Activated gamma-delta T cell (primary cell): ENCODE results near the gene UBE2H.
"Not testable (repeated sequence)": the region's sequence is repeated elsewhere in the genome, so short reads cannot be mapped to it uniquely, and the experiment has no call there.

Experiments
- DNase-seq: peaks from one replicate; lab custom pipeline; 2025; lab: John Stamatoyannopoulos, UW

Gene UBE2H

DNA sequence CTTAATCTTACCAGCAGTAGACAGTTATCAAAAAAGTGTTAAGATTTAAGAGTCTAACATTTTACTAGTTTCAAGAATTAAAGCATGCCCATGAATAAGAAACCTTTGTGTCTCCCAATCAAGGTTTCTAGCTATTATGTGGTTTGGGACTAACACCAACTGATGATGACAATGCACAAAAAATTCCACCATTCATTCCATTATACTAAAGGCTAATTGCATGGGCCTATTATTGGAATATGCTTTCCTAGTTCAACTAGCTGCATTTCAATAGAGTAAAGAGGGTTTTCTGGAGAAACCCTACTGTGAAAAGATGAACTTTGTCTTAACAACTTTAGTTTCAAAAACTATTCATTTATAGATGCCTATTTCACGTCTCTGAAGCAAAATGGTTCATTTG, 44.6 kb downstream of the UBE2H start:
- DNase-seq, result no peak

DNA sequence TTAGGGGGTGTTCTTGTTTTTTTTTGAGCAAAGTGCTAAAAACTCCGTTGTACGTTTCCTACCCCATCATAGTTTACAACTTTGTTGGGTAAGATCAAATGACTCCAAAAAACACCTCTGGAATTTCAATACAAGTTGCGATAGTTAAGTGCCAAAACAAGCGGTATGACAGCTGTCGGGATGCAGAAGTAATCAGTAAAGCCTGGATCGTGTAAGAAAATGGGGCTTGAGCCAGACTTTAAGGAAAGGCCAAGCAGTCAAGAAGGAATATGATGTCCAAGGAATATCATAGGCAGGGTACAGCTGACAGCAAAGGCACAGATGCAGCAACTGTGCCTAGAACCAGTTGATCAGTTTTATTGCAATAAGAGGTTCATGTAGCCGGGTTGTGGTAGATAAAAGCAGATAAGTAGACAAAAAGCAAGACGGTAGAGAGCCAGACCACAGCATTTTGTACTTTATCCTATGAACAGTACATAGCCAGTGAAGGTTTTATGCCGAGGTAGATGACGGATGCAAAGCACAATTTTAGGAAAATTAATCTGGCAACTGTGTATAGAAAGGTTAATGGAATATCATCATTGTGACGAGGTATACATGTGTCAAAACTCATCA, 45.5 kb downstream of the UBE2H start:
- DNase-seq, result no peak

DNA sequence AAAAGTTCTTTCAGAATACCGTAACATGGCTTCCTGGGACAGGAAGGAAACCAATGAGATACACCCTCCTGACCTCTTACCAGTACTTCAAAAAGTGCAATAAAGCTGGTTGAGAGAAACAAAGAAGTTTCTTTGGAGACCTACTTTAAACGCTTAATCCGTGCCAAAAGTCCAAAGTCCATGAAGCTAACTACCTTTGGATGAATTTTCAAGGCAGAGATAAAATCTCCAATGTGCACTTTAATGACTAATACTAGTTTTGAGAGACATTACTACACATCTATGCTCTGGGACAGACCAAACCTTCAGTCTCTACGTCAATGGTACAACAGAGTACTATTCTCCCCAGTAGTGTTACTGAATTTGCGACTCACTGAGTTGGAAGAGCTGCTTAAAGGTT, 46.1 kb downstream of the UBE2H start:
- no peak for DNase-seq

DNA sequence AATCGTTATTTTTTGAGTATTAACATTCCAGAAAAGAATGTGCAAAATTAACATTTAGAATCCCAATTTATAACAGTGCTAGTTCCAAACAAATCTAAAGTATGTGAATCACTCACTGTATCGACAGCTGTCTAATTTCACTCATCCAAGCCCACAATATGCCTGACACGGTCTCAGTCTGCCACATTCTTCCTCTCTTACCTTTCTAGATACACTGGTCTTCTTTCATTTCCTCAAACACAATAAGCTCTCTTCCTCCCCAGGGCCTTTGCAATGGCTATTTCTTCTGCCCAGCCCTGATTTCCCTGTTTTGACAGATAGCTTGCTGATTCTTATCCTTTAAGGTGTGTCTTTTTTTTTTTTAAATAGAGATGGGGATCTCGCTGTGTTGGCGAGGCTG, 48.8 kb downstream of the UBE2H start:
- no peak for DNase-seq

DNA sequence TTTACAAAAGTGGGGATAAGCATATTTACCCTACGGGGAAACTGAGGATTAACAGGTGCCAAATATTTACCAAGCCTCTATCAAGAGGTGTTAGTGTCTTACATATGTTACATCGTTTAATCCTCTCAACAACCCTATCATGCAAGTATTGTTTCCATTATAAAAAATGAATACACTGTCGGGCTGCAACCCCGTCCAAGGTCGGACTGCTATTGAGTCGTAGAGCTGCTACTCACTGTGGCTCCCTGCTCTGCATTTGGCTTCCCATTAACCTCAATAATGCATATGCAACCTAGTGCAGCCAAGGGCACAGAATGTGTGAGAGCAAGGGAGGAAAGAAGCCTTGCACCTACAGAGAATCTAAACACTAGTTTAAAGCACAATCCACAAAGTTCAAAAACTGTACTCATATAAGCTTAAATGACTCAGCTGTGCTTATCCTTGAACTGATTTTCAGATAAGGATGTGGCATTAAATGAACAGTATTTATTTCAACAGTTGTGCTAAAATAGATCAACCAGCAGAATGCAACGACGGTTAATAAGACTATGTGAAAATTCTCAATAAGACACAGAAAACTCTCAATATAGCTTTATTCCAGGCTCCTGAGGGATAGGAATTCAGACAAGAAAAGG, 49.9 kb downstream of the UBE2H start:
- no peak for DNase-seq

DNA sequence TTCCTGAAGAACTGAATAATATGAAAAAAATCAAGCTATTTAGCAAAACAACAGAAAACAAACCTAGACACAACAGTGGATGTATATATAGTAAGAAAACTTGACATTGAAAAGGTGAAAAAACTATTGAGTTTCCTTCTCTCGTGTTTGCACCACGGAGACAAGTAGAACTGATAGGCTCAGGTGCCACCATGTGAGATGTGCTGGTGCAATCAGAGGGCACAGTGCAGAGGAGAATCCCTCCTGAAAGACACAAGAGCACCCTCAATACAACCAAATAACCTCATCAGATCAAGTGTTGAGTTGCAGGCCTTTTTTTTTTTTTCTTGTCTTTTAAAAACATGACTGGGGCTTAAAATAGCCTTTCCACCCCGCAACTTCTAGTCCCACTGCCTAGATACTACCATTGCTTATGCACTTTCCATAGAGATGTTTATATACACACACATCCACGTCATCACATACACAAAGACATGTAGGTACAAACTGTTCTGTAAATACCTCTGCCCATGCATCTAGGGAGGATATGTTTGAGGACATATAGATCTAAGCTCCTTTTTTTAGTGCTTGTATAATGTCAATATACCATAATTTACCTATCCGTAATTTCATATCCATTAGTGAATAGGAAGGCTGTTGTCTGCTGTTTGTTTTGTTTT, 54.1 kb downstream of the UBE2H start:
- no peak for DNase-seq

DNA sequence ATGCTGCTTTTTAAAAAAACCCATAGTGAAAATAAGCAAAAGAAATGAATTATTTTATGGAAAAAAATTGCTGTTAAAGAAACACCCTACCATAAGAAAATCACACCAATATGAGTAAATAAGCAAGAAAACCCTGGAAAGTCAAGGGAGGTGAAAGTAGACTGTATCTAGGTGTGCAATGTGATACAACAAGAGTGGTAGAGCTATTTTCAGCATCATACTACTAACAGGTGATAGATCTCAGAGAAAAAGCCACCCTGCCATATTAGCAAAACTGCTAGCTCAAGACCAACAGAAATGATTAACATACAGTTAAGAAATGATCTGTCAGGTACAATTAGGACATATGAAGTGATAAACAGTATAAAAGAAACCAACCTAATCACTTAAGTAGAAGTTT, 54.8 kb downstream of the UBE2H start:
- no peak for DNase-seq

DNA sequence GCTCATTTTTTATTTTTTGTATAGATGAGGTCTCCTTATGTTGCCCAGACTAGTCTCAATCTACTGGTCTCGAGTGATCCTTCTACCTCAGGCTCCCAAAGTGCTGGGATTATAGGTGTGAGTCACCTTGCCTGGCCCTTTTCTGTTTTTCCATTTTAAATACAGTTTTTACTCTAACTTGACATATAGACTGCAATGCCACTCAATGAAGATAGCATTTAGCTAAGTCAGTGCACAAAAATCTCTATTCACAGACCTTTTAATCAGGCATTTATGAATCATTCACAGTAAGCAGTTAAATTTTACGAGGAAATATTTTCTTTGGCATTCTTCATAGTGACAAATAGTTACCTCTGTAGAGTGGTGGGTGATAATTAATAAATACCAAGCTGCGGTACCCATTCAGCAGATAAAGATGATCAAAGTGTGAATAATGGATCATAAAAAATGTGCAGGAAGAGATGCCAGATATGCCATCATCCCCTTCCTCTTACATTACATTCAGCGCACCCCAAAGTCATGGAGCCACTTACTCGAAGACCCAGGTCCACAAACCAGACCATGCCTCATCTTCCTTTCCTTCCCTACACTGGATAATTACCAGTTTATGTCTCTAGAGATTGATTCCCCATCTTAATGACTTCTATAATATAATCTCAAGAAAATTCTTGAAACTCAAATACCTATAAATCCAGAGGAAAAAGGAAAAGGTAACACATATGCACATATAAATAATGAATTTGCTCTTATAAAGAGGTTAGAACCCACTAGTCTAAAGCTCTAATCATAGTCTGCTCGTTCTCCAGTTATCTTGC, 56.0 kb downstream of the UBE2H start:
- no peak for DNase-seq

DNA sequence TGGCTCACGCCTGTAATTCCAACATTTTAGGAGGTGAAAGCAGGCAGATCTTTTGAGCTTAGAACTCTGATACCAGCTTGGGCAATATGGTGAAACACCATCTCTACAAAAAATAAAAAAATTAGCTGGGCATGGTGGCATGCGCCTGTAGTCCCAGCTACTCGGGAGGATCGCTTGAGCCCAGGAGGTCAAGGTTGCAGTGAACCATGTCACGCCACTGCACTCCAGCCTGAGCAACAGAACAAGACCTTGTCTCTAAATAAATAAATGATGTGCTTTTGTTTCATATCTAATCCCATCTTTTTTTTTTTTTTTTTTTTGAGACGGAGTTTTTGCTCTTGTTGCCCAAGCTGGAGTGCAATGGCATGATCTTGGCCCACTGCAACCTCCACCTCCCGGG, 58.6 kb downstream of the UBE2H start:
- not testable (repeated sequence) for DNase-seq

DNA sequence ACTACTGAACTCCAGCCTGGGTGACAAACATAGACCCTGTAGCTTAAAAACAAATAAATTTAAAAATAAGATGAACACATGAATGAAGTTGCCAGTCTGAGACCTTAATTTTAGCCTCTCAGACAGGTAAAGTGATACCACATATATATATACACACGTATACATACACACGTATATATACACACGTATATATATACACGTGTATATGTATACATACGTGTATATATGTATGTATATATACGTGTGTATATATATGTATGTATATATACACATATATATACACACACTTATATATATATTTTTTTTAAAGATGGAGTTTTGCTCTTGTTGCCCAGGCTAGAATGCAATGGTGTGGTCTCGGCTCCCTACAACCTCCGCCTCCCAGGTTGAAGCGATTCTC, 62.7 kb downstream of the UBE2H start:
- DNase-seq, result no peak

DNA sequence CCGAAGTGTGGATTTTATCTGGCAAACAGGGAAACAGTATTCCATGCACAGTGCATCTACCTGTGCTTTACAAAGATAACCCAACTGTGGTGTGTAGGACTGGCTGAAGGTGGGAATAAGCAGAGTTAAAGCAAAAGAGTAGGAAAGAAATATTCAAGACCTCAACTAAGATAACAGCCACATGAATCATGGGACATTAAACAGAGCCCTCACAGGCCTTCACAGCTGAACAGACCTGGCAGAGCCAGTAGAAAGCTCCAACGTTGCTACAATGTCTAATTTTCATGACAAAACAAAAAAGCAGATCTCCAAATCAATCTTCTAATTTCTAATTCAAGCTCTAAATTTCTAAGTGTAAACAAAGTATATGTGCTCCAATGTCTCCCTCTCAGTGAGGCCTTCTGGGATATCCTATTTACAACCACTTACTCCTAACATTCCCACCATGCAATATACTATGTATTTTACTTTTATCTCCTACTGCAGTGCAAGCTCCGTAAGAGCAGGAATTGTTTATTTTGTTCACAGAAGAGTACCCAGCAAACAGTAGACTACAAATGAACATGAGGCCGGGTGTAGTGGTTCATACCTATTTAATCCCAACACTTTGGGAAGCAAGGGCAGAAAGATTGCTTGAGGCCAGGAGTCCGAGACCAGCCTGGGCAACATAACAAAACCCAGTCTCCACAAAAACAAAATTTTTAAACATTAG, 63.5 kb downstream of the UBE2H start:
- no peak for DNase-seq

DNA sequence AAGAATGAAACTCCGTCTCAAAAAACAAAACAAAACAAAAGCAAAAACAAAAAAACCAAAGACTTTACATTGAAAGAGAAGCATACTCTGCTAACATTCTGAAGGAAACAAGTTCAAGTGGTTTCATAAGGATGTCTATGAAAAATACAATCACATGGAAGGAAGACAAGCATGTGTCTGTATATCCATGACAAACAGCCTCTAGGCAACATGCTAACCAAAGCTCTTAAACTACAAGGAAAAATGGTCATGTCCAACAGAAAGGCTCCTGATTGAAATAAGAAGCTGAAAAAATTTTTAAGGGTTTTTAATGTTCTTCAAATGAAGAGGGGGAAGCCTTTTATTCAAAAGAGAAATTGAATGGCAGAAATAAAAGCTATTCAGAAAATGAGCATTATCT, 64.9 kb downstream of the UBE2H start:
- no peak for DNase-seq

DNA sequence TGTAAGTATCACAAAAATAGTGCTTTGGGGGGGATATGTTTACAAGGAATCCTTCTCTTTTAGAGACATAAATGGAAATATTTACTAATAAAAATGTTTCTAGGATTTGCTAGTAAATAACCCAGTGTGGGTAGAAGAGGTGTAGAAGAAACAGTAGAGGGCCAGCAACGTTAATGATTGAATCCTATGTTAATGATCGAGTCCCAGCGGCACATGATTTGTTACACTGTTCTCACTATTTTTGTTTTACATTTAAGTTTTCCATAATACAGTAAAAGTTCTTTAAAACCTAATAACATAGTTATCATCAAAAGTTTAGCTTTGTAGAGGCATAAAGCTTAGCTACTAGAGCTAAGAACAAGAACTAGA, 66.0 kb downstream of the UBE2H start:
- no peak for DNase-seq

DNA sequence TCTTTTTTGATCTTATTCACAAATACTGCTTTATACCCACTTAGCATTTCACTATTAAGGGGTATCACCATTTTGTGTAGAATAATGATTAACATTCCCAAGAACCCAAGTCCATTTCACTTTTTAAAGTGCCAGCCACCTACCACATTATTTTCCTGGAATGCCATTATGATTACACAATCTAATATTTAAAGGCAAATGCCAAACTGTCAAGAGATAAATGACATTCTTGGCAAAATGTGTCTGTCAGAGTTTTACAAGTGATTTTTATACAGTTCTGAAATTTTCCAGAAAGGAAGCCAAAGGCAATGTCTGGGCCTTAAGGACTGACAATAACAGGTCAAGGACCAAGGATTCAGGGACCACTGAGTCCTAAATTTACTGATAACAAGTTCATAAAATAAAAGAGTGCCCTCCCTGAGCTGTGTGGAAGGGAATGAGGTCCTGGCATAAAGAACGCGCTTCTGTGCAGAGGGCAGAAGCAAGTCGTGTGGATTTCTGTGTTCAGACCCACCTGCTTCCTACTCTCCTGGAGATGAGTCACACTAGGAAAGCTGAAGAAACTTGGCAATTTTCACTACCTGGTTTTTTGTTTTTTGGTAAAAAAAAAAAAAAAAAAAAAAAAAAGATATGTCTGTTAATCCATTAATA, 66.5 kb downstream of the UBE2H start:
- no peak for DNase-seq

DNA sequence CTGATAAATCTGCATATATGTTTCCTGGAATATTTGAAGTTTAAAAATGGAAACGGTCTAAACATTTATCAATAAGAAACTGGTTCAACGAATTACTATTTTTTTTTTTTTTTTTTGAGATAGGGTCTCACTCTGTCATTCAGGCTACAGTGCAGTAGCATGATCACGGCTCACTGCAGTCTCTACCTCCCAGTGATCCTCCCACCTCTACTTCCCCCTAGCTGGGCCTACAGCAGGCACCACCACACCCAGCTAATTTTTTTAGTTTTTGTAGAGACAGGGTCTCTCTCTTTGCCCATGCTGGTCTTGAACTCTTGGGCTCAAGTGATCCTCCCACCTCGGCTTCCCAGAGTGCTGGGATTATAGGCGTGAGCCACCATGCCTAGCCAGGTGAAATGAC, 68.3 kb downstream of the UBE2H start:
- DNase-seq, result no peak

DNA sequence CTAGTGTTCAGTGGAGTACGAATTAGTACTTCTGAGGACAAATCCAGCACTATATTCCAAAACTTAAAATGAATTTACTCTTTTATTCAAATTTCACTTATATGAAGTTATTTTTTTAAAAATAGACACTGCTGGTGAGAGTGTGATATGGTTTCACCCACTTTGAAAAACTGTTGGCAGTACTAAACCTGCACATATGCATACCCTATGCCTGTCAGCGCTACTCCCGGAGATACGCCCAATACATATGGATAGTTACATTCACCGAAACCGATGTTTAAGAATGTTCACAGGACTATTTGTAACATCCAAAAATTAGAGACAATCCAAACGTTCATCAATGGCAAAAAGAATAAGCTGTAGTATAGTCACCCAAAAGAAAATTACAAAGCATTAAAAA, 69.6 kb downstream of the UBE2H start:
- no peak for DNase-seq

DNA sequence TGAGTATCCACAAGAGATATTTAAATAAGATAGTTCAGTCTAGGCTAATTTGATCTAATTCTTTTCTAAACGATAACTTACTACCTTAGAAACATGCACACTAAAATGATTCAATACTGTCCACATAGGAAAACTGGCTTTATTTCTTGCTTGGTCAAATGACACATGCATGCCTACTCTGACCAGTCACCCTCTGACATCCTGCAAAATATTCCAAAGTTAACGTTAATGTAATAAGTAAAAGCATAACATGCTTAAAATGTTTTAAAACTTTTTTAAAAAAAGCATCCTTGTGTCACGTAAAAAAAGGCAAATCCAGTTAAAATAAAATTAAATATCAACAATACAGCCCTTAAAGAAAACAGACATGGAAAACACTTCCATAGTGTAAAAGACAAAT, 70.2 kb downstream of the UBE2H start:
- no peak for DNase-seq

DNA sequence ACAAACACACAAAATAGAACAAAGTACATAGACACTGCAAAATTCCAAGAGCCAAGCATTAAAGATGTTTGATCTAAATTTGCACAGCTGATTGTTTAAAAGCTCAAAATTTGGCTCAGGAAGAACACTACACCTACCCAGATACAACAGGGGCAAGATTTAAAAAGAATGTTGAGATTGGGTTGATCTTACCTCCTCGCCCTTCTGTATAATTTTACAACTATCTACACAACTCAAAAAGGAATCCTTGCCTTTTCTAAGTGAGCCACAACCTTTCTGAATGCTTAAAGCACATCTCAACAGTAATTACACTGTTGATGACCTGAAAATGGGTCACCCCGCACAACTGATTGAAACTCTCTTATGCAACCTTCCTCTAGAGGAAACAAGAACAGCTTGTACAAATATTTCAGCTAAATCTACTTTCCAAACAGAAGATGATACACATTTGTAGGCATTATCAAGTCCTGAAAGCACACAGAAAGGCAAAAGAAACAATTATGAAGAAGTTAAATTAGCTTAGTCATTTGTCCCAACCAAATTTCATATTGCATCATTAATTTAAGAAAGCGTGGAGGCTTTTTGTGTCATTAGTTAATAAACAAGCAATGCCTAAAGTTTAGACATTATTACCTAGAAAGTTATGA, 75.5 kb downstream of the UBE2H start:
- no peak for DNase-seq

DNA sequence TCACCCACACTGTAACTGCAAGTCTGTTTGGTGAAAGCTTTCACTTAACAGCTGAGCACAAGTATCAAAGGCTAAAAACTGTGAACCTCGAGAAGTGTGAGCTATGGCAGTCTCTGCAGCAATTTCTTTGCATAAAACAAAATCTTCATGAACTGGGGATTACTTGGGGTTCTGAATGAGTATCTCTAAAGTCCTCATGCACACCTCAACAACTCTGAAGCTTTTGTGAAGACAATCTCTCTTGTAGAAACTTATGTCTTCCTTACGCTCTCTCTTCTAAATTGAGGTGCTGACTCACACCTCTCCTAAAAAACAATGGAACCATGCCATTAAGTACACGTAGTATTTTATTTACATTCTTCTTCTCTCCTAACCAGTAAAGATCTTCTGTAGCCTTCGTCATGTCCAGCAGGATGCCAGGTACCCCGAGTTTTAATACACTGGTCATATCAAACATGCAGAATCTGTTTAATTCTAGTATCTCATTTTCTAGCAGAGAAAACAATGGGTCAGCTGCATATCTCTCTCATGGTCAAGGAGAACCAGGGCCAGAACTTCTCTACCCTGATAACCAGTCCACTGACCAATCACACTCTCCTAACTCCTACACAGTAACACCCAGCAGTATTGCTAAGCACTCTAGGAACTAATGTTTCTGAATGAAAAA, 76.9 kb downstream of the UBE2H start:
- DNase-seq, result no peak

DNA sequence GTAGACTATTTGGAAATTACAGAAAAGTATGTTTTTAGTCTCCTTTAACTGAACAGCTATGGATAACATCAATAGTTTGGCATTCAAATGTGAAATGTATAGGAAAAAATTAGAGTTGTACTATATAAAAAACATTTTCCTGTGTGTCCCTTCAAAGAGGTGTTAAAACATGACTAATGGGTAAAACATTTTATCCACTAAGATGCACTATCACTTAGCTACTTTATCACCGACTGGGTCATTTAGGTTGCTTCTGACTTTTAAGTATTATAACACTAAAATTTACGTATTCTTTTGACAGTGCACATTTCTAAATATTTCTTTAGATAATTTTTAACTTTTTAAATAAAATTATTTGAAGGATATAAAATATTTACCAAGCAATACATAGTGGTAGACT, 77.6 kb downstream of the UBE2H start:
- no peak for DNase-seq

DNA sequence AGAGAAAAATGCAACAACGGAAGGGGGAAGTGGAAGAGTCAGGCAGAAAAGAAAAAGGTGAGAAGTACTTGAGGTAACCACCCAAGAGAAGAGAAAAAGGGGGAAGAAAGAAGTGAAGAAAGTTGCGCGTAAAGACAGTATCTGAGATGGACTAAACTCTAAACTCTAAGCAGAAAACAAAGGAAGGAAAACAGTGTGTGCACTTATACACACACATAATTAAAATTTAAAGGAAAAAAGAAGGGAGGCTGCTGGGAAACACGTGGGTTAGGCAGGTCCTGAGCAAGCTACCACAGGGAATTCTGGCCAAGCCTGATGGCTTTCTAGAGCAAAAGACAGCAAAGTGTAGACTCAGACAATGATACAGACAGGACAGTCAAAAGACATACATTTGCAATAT, 78.0 kb downstream of the UBE2H start:
- no peak for DNase-seq
